K562 (cell line): ENCODE results near the gene MDM4. TPM values are rescaled to one million over a fixed set of nuclear protein-coding genes. Genes with fewer than 3 reads are reported as not detected.
A peak's percentile ranks its signal among the peaks of the same experiment; 100 is the strongest.

Experiments
- EP400 ChIP-seq: fragments of 450-650 bp; IDR thresholded peaks from 2 replicates; pipeline ENCODE4 v1.6.1; 2017; ENCODE audit warnings: antibody characterized with exemption, mild to moderate bottlenecking, moderate library complexity
- ETV5 ChIP-seq: sonication (generic); formaldehyde crosslinking; IDR thresholded peaks from 2 replicates; pipeline ENCODE4 v1.4.0; 2020; ENCODE audit warnings: low read depth, mild to moderate bottlenecking, missing genetic modification reagents
- NFXL1 ChIP-seq: fragments of 450-650 bp; formaldehyde crosslinking; IDR thresholded peaks from 2 replicates; pipeline ENCODE4 v1.4.0; 2021; ENCODE audit warnings: mild to moderate bottlenecking
- NUFIP1 ChIP-seq: fragments of 450-650 bp; IDR thresholded peaks from 2 replicates; pipeline ENCODE4 v1.6.1; 2018; ENCODE audit not compliant: partially characterized antibody
- PRPF4 ChIP-seq: fragments of 200-400 bp; formaldehyde crosslinking; IDR thresholded peaks from one replicate; pipeline ENCODE4 v1.6.1; 2017; ENCODE audit warnings: low read length, low read depth, mild to moderate bottlenecking; ENCODE audit not compliant: insufficient read depth, poor library complexity, severe bottlenecking
- PTRF ChIP-seq: fragments of 450-650 bp; IDR thresholded peaks from 2 replicates; pipeline ENCODE4 v1.6.1; 2016; ENCODE audit warnings: mild to moderate bottlenecking, missing genetic modification characterization, missing compliant biosample characterization
- SOX6 ChIP-seq: fragments of 450-650 bp; IDR thresholded peaks from 2 replicates; pipeline ENCODE4 v1.6.1; 2014; ENCODE audit warnings: mild to moderate bottlenecking
- SPI1 ChIP-seq: IDR thresholded peaks from 2 replicates; pipeline ENCODE4 v1.6.1; 2011; ENCODE audit warnings: low read depth, low read length, control low read depth, borderline replicate concordance
- THRA ChIP-seq: fragments of 450-650 bp; IDR thresholded peaks from 2 replicates; pipeline ENCODE4 v1.6.1; 2017; ENCODE audit warnings: mild to moderate bottlenecking, moderate library complexity
- YBX1 ChIP-seq: fragments of 450-650 bp; IDR thresholded peaks from 2 replicates; pipeline ENCODE4 v1.7.1; 2016; ENCODE audit warnings: mild to moderate bottlenecking
- ZNF551 ChIP-seq: fragments of 250-450 bp; sonication (Bioruptor Pico); IDR thresholded peaks from 2 replicates; pipeline ENCODE4 v1.5.0; 2021; ENCODE audit warnings: mild to moderate bottlenecking, moderate library complexity
- polyA plus RNA-seq, 8 experiments: library from polyadenylated mRNA; depleted of rRNA in 4 of 8; stranded (reverse) in 5 of 8; unstranded in 3 of 8; fragments of >200 nt; fragmentation: Nextera tagmentation in 2 of 8; fragmentation: Illumina TruSeq in 1 of 8; extraction: Ambion mirVana in 2 of 8; extraction: Trizol in 1 of 8; gene quantifications; 2 replicates each; pipeline versions ENCODE4 v1.2.1 to v1.2.3, GENCODE V29; 2011 to 2014; ENCODE audit warnings: inconsistent platforms in 1 of 8, missing spikeins in 1 of 8
- total RNA-seq, 7 experiments: library from RNA; depleted of rRNA in 6 of 7; stranded (reverse); fragments of >200 nt in 6 of 7; fragmentation: Illumina TruSeq in 2 of 7; extraction: Trizol in 2 of 7; gene quantifications; 2 replicates each; pipeline versions ENCODE4 v1.2.1 to v1.2.3, GENCODE V29; 2011 to 2021; ENCODE audit warnings: low replicate concordance in 1 of 7
- TF ChIP-seq, protein P1 (sequence below): fragments of 450-650 bp; formaldehyde crosslinking; IDR thresholded peaks from 2 replicates; pipeline ENCODE4 v1.4.0; 2022; ENCODE audit warnings: mild to moderate bottlenecking, moderate library complexity
- TF ChIP-seq, protein P2 (sequence below): fragments of 450-650 bp; IDR thresholded peaks from 2 replicates; pipeline ENCODE4 v1.6.1; 2016; ENCODE audit warnings: borderline replicate concordance
- TF ChIP-seq, protein P3 (sequence below): fragments of 450-650 bp; IDR thresholded peaks from 2 replicates; pipeline ENCODE4 v1.7.0; 2016; ENCODE audit warnings: borderline replicate concordance
- TF ChIP-seq, protein P4 (sequence below), 2 experiments: IDR thresholded peaks in 1 of 2; conservative IDR thresholded peaks in 1 of 2; 2 replicates each; pipeline ENCODE4 v1.6.1; 2016; ENCODE audit warnings: low read depth in 2 of 2, mild to moderate bottlenecking in 1 of 2, missing compliant biosample characterization in 1 of 2, missing genetic modification characterization in 1 of 2, moderate library complexity in 1 of 2

Gene MDM4
- total and polyA plus RNA-seq, 9 of the 15 experiments (the other 6 are each of a cell fraction or from before 2014, with no cell fraction given): 3.3 to 61.7 (median 21.2) TPM

GRCh38 chr1:204506969-204507316 lies 9.3 kb upstream of the MDM4 start (continued):
- TF ChIP-seq SOX6 (peak; percentile 78), ETV5 (CRISPR knock-in tag) (no peak; the same call in 1 of the 2 replicates), NFXL1 (no peak), SPI1 (no peak), ZNF551 (CRISPR knock-in tag) (no peak), YBX1 (no peak), NUFIP1 (peak; percentile 5), PRPF4 (no peak), PTRF (no peak), THRA (no peak), EP400 (peak; percentile 96)
- TF ChIP-seq, protein P1, sequence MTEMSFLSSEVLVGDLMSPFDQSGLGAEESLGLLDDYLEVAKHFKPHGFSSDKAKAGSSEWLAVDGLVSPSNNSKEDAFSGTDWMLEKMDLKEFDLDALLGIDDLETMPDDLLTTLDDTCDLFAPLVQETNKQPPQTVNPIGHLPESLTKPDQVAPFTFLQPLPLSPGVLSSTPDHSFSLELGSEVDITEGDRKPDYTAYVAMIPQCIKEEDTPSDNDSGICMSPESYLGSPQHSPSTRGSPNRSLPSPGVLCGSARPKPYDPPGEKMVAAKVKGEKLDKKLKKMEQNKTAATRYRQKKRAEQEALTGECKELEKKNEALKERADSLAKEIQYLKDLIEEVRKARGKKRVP (CRISPR knock-in tag): peak; percentile 100
- TF ChIP-seq, protein P2, sequence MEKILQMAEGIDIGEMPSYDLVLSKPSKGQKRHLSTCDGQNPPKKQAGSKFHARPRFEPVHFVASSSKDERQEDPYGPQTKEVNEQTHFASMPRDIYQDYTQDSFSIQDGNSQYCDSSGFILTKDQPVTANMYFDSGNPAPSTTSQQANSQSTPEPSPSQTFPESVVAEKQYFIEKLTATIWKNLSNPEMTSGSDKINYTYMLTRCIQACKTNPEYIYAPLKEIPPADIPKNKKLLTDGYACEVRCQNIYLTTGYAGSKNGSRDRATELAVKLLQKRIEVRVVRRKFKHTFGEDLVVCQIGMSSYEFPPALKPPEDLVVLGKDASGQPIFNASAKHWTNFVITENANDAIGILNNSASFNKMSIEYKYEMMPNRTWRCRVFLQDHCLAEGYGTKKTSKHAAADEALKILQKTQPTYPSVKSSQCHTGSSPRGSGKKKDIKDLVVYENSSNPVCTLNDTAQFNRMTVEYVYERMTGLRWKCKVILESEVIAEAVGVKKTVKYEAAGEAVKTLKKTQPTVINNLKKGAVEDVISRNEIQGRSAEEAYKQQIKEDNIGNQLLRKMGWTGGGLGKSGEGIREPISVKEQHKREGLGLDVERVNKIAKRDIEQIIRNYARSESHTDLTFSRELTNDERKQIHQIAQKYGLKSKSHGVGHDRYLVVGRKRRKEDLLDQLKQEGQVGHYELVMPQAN: no peak
- TF ChIP-seq, protein P3, sequence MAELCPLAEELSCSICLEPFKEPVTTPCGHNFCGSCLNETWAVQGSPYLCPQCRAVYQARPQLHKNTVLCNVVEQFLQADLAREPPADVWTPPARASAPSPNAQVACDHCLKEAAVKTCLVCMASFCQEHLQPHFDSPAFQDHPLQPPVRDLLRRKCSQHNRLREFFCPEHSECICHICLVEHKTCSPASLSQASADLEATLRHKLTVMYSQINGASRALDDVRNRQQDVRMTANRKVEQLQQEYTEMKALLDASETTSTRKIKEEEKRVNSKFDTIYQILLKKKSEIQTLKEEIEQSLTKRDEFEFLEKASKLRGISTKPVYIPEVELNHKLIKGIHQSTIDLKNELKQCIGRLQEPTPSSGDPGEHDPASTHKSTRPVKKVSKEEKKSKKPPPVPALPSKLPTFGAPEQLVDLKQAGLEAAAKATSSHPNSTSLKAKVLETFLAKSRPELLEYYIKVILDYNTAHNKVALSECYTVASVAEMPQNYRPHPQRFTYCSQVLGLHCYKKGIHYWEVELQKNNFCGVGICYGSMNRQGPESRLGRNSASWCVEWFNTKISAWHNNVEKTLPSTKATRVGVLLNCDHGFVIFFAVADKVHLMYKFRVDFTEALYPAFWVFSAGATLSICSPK: no peak
- TF ChIP-seq, protein P4, sequence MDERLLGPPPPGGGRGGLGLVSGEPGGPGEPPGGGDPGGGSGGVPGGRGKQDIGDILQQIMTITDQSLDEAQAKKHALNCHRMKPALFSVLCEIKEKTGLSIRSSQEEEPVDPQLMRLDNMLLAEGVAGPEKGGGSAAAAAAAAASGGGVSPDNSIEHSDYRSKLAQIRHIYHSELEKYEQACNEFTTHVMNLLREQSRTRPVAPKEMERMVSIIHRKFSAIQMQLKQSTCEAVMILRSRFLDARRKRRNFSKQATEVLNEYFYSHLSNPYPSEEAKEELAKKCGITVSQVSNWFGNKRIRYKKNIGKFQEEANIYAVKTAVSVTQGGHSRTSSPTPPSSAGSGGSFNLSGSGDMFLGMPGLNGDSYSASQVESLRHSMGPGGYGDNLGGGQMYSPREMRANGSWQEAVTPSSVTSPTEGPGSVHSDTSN (CRISPR knock-in tag; IDR thresholded peaks at IDR 0.05; ENCODE audit: low read depth): no peak
- TF ChIP-seq, protein P4 (tag; conservative IDR thresholded peaks at IDR 0.05; ENCODE audit: low read depth): no peak
